Activated T-cell treated with anti-CD3 and anti-CD28 coated beads, Interleukin-2, amount 50 U/mL, for 24 hours (primary cell): ENCODE measurements around the gene ACTL7A.

Experiments
- DNase-seq: peaks from one replicate; pipeline ENCODE4 v3.0.0-alpha.2; 2020
- H3K27ac Mint-ChIP-seq: 2 replicates; pipeline ENCODE4 v1.8.0; 2020; ENCODE audit warnings: mild to moderate bottlenecking, mixed read lengths
- H3K27me3 Mint-ChIP-seq: 2 replicates; pipeline ENCODE4 v1.8.0; 2020; ENCODE audit warnings: mixed read lengths
- H3K36me3 Mint-ChIP-seq: 2 replicates; pipeline ENCODE4 v1.8.0; 2020; ENCODE audit warnings: low read depth, mixed read lengths
- H3K4me1 Mint-ChIP-seq: 2 replicates; pipeline ENCODE4 v1.8.0; 2020; ENCODE audit warnings: low read depth, mixed read lengths
- H3K4me3 Mint-ChIP-seq: 2 replicates; pipeline ENCODE4 v1.8.0; 2020; ENCODE audit warnings: mild to moderate bottlenecking, moderate library complexity, mixed read lengths
- H3K9me3 Mint-ChIP-seq: 2 replicates; pipeline ENCODE4 v1.8.0; 2020; ENCODE audit warnings: mixed read lengths

The ACTL7A gene

GRCh38 chr9:108857572-108857971, 4.5 kb upstream of the ACTL7A start:
- Mint-ChIP-seq H3K4me3 (no peak overlapping the region), H3K27ac (no peak overlapping the region), H3K36me3 (peaks cover 2% of the 10 kb centered on the region), H3K27me3 (peaks cover 2% of the 10 kb centered on the region), H3K9me3 (no peaks in the 10 kb centered on the region), H3K4me1 (peaks cover 5% of the 10 kb centered on the region)
- DNase-seq: no peak

- no peak overlapping the region for H3K27ac Mint-ChIP-seq
- no peak for DNase-seq
These were observed 2.5 kb upstream of the ACTL7A start for GRCh38 chr9:108859459-108860114.

GRCh38 chr9:108860354-108860753, 1.7 kb upstream of the ACTL7A start:
- no peak overlapping the region for H3K4me3 Mint-ChIP-seq
- no peak for DNase-seq
- no peaks in the 10 kb centered on the region for H3K9me3 Mint-ChIP-seq
- H3K27ac Mint-ChIP-seq: no peak overlapping the region
- peaks cover 6% of the 10 kb centered on the region for H3K36me3 Mint-ChIP-seq
- peaks cover 5% of the 10 kb centered on the region for H3K4me1 Mint-ChIP-seq
- H3K27me3 Mint-ChIP-seq: no peaks in the 10 kb centered on the region

More at GRCh38 chr9:108859459-108860114, 2.5 kb upstream of the ACTL7A start:
- Mint-ChIP-seq H3K4me3 (no peak overlapping the region), H3K4me1 (peaks cover 5% of the 10 kb centered on the region), H3K27me3 (no peaks in the 10 kb centered on the region), H3K36me3 (peaks cover 6% of the 10 kb centered on the region), H3K9me3 (no peaks in the 10 kb centered on the region)

GRCh38 chr9:108860764-108861163, 1.3 kb upstream of the ACTL7A start:
- Mint-ChIP-seq H3K4me3 (no peak overlapping the region), H3K27me3 (no peaks in the 10 kb centered on the region), H3K9me3 (no peaks in the 10 kb centered on the region), H3K36me3 (peaks cover 6% of the 10 kb centered on the region), H3K27ac (no peak overlapping the region), H3K4me1 (peaks cover 5% of the 10 kb centered on the region)
- no peak for DNase-seq

GRCh38 chr9:108861464-108861863, 602 bp upstream of the ACTL7A start:
- no peak overlapping the region for H3K27ac Mint-ChIP-seq
- no peak overlapping the region for H3K4me3 Mint-ChIP-seq
- H3K36me3 Mint-ChIP-seq: peaks cover 6% of the 10 kb centered on the region
- peaks cover 5% of the 10 kb centered on the region for H3K4me1 Mint-ChIP-seq
- no peaks in the 10 kb centered on the region for H3K9me3 Mint-ChIP-seq
- H3K27me3 Mint-ChIP-seq: no peaks in the 10 kb centered on the region
- no peak for DNase-seq

GRCh38 chr9:108863891-108864290, 1.8 kb downstream of the ACTL7A start:
- Mint-ChIP-seq H3K9me3 (no peaks in the 10 kb centered on the region), H3K27me3 (no peaks in the 10 kb centered on the region), H3K36me3 (peaks cover 25% of the 10 kb centered on the region), H3K4me3 (no peak overlapping the region), H3K4me1 (peaks cover 5% of the 10 kb centered on the region), H3K27ac (no peak overlapping the region)
- DNase-seq: no peak

- DNase-seq: no peak
- peaks cover 31% of the 10 kb centered on the region for H3K36me3 Mint-ChIP-seq
- no peaks in the 10 kb centered on the region for H3K27me3 Mint-ChIP-seq
- peaks cover 5% of the 10 kb centered on the region for H3K4me1 Mint-ChIP-seq
- H3K4me3 Mint-ChIP-seq: no peak overlapping the region
- no peaks in the 10 kb centered on the region for H3K9me3 Mint-ChIP-seq
- no peak overlapping the region for H3K27ac Mint-ChIP-seq
These were observed 2.4 kb downstream of the ACTL7A start for GRCh38 chr9:108864446-108864845.

GRCh38 chr9:108865037-108865436, 3.0 kb downstream of the ACTL7A start:
- no peak for DNase-seq

GRCh38 chr9:108866001-108866420, 3.9 kb downstream of the ACTL7A start:
- Mint-ChIP-seq H3K9me3 (no peaks in the 10 kb centered on the region), H3K27ac (no peak overlapping the region), H3K4me3 (no peak overlapping the region), H3K36me3 (peaks cover 44% of the 10 kb centered on the region), H3K27me3 (no peaks in the 10 kb centered on the region), H3K4me1 (no peaks in the 10 kb centered on the region)
- no peak for DNase-seq

More at GRCh38 chr9:108865037-108865436, 3.0 kb downstream of the ACTL7A start:
- no peaks in the 10 kb centered on the region for H3K4me1 Mint-ChIP-seq
- H3K9me3 Mint-ChIP-seq: no peaks in the 10 kb centered on the region
- no peaks in the 10 kb centered on the region for H3K27me3 Mint-ChIP-seq
- H3K27ac Mint-ChIP-seq: no peak overlapping the region
- no peak overlapping the region for H3K4me3 Mint-ChIP-seq
- H3K36me3 Mint-ChIP-seq: peaks cover 35% of the 10 kb centered on the region

- Mint-ChIP-seq H3K9me3 (peaks cover 6% of the 10 kb centered on the region), H3K27ac (no peak overlapping the region), H3K27me3 (no peaks in the 10 kb centered on the region), H3K4me3 (no peak overlapping the region), H3K36me3 (peaks cover 55% of the 10 kb centered on the region), H3K4me1 (no peaks in the 10 kb centered on the region)
- DNase-seq: no peak
These were observed 5.0 kb downstream of the ACTL7A start for GRCh38 chr9:108867116-108867515.

- no peaks in the 10 kb centered on the region for H3K27me3 Mint-ChIP-seq
- H3K4me3 Mint-ChIP-seq: no peak overlapping the region
- no peak overlapping the region for H3K27ac Mint-ChIP-seq
- peaks cover 6% of the 10 kb centered on the region for H3K9me3 Mint-ChIP-seq
- H3K36me3 Mint-ChIP-seq: peaks cover 55% of the 10 kb centered on the region
- DNase-seq: no peak
- H3K4me1 Mint-ChIP-seq: no peaks in the 10 kb centered on the region
These were observed 5.8 kb downstream of the ACTL7A start for GRCh38 chr9:108867829-108868228.

- no peak overlapping the region for H3K27ac Mint-ChIP-seq
- peaks cover under 1% of the 10 kb centered on the region for H3K4me1 Mint-ChIP-seq
These were observed 7.1 kb downstream of the ACTL7A start for GRCh38 chr9:108869092-108869725.

GRCh38 chr9:108874058-108874788, 12.2 kb downstream of the ACTL7A start:
- no peak for DNase-seq
- no peak overlapping the region for H3K4me3 Mint-ChIP-seq
- no peaks in the 10 kb centered on the region for H3K27me3 Mint-ChIP-seq
- peak overlapping the region; percentile 6 for H3K27ac Mint-ChIP-seq
- peaks cover 6% of the 10 kb centered on the region for H3K9me3 Mint-ChIP-seq
- peaks cover 5% of the 10 kb centered on the region for H3K4me1 Mint-ChIP-seq
- H3K36me3 Mint-ChIP-seq: peaks cover 95% of the 10 kb centered on the region

More at GRCh38 chr9:108869092-108869725, 7.1 kb downstream of the ACTL7A start:
- Mint-ChIP-seq H3K36me3 (peaks cover 68% of the 10 kb centered on the region), H3K9me3 (peaks cover 6% of the 10 kb centered on the region), H3K27me3 (no peaks in the 10 kb centered on the region), H3K4me3 (no peak overlapping the region)
- DNase-seq: no peak

GRCh38 chr9:108876425-108876824, 14.4 kb downstream of the ACTL7A start:
- Mint-ChIP-seq H3K36me3 (peaks cover 95% of the 10 kb centered on the region), H3K9me3 (peaks cover 6% of the 10 kb centered on the region), H3K4me1 (peaks cover 5% of the 10 kb centered on the region), H3K4me3 (no peak overlapping the region), H3K27ac (no peak overlapping the region), H3K27me3 (no peaks in the 10 kb centered on the region)
- DNase-seq: no peak

GRCh38 chr9:108877524-108877923, 15.5 kb downstream of the ACTL7A start:
- Mint-ChIP-seq H3K36me3 (peaks cover 96% of the 10 kb centered on the region), H3K27me3 (no peaks in the 10 kb centered on the region), H3K4me1 (peaks cover 5% of the 10 kb centered on the region), H3K4me3 (no peak overlapping the region), H3K27ac (no peak overlapping the region), H3K9me3 (no peaks in the 10 kb centered on the region)
- no peak for DNase-seq
